NCI-H510A (cell line): Measurements from ENCODE around the gene THUMPD2.

Experiments used
- DNase-seq: peaks from one replicate; lab custom pipeline; 2025; lab: John Stamatoyannopoulos, UW

Gene THUMPD2

DNA sequence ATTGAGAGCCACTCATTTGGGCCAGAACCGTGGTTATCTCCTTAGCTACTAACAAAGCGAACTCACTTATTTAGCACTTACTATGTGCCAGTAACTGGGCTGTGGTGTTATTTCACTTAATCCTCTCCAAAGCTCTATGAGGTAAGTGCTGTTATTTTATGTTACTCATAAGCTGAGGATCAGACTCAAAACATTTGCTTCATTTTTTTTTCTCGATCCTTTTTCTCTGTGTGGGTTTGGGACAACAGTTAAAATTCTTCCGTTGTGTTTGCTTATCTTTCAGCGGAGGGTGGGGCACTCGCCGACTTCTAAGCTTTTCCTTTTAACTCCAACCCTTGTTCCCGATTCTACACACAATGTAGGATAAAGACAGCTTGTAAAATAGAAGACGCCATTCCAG is 60.6 kb downstream of the THUMPD2 start:
- DNase-seq = no peak

DNA sequence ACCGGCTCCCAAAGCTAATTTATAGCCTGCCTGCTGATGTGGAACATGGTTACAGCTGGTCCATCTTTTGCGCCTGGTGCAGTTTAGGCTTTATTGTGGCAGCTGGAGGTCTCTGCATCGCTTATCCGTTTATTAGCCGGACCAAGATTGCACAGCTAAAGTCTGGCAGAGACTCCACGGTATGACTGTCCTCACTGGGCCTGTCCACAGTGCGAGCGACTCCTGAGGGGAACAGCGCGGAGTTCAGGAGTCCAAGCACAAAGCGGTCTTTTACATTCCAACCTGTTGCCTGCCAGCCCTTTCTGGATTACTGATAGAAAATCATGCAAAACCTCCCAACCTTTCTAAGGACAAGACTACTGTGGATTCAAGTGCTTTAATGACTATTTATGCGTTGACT is 62.0 kb downstream of the THUMPD2 start:
- DNase-seq = no peak

DNA sequence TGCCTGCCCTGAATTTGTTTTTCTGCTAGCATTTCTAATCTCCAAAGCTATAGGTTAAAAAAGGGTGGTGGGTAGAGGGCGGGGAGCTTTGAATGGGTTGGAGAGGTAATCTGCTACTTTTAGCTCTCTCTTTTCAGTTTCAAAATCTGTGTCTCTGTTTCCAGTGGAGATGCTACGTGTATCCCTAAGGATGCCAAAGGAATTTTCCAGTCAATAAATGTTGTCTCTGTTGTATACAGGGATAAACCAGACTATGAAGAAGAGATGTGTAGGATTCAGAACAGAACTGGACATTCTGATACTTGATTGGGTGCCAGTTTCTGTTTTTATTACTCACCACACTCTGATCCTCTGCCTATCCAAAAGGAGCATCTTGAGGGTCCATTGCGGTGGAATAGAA is 63.2 kb downstream of the THUMPD2 start:
- DNase-seq = no peak

DNA sequence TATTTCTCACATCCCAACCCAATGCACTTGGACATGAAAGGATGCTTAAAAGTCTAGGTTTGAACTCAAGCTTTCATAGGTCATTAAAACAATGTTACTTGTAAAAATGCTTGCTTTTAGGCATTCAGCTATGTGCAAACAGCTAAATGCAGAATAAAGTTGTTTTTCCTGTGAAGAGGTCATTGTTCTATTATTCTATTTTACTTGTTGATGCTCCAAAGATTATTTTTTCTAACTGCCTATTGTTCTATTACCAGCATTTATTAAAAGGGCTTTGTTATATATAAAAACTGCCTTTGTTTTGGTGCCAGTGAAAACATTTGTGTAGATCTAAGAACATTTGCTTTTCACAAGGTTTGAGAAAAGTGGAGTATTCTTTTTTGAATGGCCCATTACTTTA is 64.0 kb downstream of the THUMPD2 start:
- no peak for DNase-seq

DNA sequence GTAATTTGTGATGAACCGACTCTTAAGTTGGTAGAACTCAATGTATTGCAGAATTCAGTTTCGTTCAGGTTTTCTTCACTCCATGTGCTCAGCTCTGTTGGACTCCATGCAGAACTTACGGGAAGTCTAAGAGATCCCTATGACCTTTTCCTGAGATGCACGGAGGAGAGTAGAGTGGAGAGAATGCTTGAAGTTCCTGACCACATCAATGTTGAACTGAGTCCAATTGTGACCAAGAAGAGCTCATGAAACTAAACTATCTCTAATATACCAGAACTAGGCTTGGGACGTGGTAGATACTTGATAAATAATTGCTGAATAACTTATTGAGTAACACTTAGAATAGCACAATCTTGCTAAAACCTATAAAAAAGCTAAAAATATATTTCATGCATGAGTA is 66.1 kb downstream of the THUMPD2 start:
- DNase-seq = no peak

DNA sequence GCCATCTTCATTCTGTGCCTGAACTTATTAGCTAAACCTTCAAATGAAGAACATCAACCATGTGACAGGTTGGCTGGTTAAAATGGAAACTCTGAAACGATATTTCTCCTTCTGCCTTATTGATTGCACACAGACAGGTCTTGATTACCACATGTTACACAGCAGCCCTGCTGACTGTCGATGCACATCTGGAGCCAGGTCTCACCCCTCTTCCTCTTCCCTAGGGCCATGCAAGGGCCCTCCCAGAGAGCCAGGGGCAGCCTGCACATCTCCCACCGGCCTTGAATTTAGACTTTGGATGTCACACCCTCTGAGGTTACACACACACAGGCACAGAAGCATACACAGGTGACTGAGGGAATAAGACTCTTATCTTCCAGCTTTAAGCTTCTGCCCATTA is 68.3 kb downstream of the THUMPD2 start:
- DNase-seq = no peak

DNA sequence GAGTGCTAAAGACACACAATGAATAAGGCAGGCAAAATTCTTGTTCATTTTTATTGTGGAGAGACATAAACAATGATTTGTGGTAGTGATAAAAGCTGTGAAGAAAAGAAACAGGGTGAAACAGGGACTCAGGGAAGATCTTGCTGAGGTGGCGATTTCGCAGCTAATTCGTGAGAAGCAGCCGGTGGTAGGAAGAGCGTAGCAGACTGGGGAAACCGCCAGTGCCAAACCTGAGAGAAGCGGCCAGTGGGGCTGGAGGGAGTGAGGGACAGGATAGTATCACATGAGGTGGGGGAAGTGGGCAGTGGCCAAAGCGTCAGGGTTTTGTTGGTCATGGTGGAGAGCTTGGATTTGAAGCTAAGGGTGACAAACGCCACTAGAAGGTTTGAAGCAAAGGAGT is 71.1 kb downstream of the THUMPD2 start:
- DNase-seq = no peak

DNA sequence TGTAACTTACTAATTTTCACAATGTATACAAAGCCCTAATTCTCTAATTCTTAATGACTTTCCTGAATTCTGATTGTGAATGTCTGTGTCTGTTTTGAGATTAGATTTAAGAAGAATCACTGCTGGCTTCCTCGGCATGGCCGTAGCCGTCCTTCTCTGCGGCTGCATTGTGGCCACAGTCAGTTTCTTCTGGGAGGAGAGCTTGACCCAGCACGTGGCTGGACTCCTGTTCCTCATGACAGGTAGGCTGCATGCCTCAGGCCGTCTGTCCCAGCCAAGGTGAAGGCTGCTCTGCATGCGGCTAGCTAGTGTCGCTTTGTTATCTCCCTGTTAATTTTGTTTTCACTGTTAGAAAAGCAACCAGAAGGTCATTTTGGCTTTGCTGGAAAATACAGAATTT is 72.1 kb downstream of the THUMPD2 start:
- no peak for DNase-seq

DNA sequence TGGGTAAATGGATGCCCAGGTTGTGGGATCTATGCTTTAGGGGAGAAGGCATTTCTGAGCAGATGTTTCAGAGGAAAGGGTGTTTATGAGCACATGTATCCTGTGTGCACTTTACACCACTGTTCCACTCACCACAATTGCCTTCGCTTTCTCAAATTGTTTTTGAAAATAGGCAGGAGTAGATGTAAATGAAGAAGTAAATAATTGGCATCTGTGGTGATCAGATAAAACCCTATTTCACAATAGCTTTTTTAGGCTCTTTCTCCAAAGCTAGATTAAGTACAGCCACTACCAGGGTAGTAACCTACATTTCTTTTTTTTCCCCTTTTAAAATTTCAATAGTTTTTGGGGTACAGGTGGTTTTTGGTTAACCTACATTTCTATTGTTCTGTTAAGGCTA is 72.7 kb downstream of the THUMPD2 start:
- DNase-seq = no peak

DNA sequence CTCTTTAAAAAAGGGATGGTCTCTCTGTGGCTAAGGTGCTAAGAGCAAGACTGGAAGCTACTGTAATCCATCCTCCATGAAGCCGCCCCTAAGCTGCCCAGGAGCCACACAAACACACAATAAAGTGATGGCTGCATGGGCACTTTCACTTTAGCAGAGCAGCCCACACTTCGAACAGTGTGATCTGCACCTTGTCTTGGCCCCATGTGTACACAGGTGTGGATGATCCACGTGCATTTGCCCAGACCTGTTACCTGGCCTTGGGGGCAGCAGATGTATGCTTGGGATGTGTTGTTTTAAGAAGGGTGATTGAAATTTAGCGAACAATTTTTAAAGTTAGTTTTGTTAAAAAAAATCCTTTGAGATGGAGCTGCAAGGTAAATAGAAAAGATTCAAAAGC is 73.4 kb downstream of the THUMPD2 start:
- DNase-seq = no peak

DNA sequence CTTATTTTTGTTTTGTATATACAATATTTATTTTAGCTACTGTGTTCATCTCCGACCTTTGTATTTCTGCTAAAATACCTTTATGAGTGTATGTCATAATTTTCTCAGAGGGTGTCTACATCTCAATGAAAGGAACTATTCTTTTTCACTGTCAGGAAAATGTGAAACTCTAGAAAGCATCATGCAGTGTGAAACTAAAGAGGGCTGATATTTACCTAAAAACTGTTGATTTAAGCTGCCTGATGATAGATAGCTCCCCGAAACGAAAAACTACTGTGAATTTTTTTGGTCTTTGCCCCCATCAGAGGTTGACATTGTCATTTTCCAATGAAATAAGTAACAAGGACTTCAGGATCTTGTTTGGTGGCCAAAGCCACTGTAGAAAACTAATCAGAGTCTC is 74.5 kb downstream of the THUMPD2 start:
- no peak for DNase-seq

DNA sequence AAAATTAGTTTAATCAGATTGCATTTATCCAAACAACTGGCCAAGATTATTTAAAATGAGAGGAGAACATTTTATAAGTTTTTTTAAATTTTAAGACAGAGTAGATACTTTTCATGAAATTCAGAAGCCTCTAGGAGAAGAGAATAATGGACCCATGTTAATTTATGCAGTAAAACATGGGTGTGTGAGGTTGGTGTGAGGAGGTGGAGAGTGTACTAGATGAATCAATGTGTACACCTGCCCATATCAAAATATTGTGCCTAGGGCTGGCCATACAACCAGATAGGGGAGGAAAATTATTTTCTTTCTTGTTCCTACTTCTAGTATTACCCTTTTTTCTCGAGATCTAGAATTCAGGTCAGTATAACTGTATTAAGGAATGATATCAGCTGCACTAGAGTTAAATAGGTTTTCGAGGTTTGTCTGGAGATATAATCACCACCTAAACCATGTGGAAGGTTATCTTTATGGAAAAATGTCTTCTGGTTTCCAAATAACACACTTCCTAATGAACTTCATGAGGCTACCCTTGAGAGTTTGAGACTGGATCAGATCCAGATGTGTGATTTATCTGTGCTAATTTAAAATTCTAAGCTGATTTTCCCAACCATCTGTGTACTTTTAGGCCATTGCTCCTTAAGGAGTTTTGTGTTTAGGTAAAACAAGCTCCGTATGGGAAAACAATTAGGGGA is 75.7 kb downstream of the THUMPD2 start:
- no peak for DNase-seq

DNA sequence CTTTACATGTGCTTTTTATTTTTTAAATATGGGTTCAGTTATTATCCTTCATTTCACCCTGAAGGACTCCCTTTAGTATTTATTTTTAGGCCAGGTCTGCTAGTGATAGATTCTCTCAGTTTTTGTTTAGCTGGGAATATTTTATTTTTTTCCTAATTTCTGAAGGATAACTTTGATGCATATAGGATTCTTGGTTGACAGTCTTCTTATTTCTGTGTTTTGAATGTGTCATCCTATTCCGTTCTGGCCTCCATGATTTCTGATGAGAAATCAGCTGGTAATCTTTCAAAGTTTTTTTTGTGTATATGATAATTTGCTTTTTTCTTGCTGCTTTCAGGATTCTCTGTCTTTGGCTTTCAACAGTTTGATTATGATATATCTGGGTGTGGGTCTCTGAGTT is 77.9 kb downstream of the THUMPD2 start:
- DNase-seq = no peak

DNA sequence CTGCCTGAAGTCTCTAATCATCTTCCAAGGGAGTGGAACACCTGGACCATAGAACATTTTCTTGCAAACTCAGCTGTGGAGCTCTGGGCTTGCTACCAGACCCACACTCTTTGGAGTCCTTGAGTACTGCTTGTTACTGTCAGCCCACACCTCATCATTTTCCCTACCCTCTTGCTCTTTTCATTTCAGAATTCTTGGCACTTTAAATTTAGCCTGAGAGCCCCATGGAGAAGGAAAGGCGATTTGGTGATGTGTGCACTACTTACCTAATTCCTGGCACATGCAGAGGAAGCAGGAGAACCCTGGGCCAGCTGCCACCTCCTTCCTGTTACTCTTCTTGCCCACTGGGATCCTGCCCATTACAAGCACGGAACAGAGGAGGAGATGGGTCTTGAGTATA is 81.6 kb downstream of the THUMPD2 start:
- no peak for DNase-seq

DNA sequence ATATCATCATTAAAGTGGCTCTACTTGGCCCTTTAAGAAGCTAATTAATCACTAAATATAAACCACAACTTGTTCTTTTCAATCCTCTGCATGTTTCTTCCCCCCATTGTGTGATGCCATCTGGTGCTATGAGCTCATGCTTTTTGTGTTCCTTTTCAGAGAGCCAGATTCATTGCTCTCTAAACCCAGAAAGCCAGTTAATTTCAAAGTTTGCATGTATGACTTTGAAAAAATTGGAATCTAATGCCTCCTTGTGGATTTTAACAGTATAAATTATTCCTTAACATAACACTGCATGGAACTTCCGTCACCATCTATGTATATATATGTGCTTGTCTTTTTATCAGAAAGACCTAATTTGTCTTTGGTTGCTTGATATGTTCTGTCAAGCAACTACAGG is 82.2 kb downstream of the THUMPD2 start:
- DNase-seq = no peak

DNA sequence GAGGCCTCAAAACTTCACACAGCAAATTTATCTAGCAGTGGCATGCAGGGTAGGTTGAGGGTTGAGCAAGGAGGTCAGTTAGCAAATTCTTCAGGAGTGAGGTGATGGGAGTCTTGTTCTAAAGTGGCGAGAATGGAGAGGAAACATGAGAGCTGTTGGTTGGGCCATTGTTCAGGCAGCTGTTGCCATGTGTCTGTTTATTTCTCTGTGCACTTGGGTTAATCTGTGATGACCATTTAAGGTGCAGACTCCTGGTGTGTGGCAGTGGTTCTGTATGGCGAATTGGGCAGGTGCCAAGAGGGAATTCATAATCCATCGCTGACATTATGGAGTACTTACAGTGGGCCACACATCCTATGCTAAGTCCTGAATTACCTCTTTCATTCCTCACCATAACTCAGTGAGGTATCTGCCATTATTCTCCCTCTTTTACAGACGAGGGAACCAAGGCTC is 82.9 kb downstream of the THUMPD2 start:
- peak; percentile 79 for DNase-seq

DNA sequence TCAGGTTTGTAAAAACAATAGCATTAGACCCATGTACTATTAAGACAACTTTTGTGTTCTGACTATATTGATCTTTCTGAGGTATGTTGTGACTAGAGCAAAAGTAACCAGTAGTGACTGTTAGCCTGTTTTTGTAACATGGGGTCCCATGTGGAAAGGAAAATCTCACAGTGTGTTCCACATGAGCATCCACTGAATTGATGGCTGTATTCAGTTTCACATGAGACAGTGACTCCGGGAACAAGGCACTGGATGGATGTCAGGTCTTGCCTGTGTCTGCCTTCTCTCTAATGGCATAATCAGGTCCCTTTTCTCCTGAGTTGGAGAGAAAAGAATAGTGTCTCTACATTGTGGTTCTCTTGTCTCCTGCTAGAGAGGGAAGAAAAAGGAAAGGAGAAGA is 85.8 kb downstream of the THUMPD2 start:
- no peak for DNase-seq

DNA sequence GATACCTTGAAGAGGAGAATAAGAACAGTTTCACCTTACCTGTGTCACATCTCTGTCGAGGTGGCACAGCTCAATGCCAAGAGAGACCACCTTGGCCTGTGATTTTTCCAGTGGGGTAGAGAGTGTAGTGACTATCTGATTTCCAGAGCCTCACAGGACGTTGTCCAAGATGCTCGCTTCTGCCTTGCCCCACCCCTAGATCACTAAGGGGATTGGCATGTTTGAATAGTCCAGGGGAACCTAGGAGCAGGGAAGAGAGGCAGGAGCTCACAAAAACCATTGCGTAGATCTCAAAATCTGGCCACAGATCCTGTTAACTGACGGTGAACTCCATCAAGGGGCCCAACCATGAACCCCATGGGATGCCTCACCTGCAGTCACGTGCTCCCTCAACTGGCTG is 89.2 kb downstream of the THUMPD2 start:
- no peak for DNase-seq

DNA sequence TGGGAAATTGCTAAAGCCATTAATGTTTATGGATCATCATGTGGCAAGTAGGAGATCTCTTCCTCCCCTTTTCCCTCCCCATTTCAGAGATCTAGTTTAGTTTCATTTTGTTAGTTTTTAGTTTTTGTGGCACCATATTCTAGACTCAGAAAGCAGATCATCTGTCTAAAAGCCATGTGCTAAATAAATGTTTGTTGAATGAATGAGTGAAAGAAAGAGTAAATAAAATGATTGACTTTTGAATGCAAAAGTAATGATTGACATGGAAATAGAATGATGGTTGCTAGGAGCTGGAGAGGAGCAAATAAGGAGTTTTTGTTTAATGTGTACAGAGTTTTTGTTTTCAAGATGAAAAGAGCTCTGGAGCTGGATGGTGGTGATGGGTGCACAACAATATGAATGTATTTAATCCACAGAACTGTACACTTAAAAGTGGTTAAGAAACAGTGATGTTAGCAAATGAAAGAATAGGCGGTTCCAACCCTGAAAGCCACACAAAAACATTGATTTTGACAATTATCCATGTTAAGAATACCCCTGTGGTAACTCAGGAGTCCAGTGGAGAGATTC is 89.7 kb downstream of the THUMPD2 start:
- DNase-seq = no peak

DNA sequence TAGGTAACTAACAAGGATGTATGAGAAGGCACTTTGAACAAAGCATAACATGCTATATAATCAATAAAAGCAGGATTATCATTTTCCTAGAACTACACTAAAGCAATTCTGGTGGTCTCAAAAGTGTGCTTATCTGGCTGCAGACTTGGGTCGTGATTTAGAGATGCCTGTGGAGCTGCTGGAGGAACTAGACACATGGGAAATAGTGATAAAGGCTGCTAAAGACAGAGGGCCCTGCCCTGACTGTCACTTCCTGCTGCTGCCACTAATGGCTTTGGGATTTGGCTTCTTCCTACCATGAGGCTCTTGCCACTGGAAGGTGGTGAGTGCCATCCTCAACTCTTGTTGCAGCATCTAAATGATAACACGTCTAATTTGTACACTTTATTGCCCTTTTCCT is 90.9 kb downstream of the THUMPD2 start:
- DNase-seq = no peak

DNA sequence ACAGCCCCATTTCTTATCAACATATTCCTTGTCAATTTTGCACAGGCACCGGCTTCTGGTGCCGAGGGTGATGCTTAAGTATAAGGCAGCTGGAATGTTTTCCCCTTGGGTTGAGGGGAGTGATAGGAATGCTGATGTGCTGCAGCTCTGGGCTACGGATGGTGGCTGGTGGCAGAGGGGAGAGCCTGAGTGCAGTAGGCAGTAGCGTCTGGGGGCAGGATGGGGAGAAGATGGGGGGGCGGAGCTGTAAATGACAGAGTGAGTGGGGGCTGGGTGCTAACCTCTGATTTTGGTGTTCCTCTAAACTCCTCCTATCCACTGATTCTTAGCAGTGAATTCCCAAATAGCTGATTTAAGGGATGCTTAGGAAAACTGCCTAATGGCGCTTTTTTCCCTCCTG is 92.6 kb downstream of the THUMPD2 start:
- DNase-seq = no peak
